ENCODE measurements around the gene PDCD4.

GRCh38 chr10:110827875-110828274 lies 43.9 kb upstream of the PDCD4 start:
- TF ChIP-seq CTCF (IDR thresholded peaks at IDR 0.05) (no peak), POLR2A (IDR thresholded peaks at IDR 0.05) (no peak)
